Esophagus muscularis mucosa (tissue), 4 donors: Measurements from ENCODE around the gene ACP4. TPM values are rescaled to one million over a fixed set of nuclear protein-coding genes. Genes with fewer than 3 reads are reported as not detected.

Experiments used
- DNase-seq: peaks from one replicate; pipeline ENCODE4 v3.0.0-alpha.2; 2017; ENCODE audit errors: extremely low spot score
- H3K27ac ChIP-seq, 4 donors: fragments of 200-600 bp; sonication (generic); replicated peaks in 1 of 4; 1 replicate in 3 of 4; 2 replicates in 1 of 4; pipeline ENCODE4 v1.5.1; 2016 to 2019; ENCODE audit warnings: mild to moderate bottlenecking in 1 of 4
- H3K27me3 ChIP-seq, 4 donors: fragments of 200-600 bp; sonication (generic); one replicate each; pipeline versions ENCODE4 v1.5.1 to v1.6.0; 2016 to 2019
- H3K36me3 ChIP-seq, 4 donors: fragments of 200-600 bp; sonication (generic); one replicate each; pipeline ENCODE4 v1.5.1; 2016 to 2019
- H3K4me1 ChIP-seq, 4 donors: fragments of 200-600 bp; sonication (generic); one replicate each; pipeline ENCODE4 v1.5.1; 2016 to 2019
- H3K4me3 ChIP-seq, 4 donors: fragments of 200-600 bp; sonication (generic); 1 replicate in 2 of 4; 2 replicates in 2 of 4; pipeline ENCODE4 v1.5.1; 2016 to 2019; ENCODE audit warnings: mild to moderate bottlenecking in 4 of 4, moderate library complexity in 1 of 4
- H3K9me3 ChIP-seq, 4 donors: fragments of 200-600 bp; sonication (generic); 1 replicate in 3 of 4; 2 replicates in 1 of 4; pipeline ENCODE4 v1.5.1; 2016 to 2019
- CTCF ChIP-seq, 3 experiments: fragments of 200-600 bp in 2 of 3; fragments of 450-650 bp in 1 of 3; sonication (generic) in 2 of 3; IDR thresholded peaks; one replicate each; pipeline ENCODE4 v1.5.1; 2017 to 2019; ENCODE audit warnings: antibody characterized with exemption in 3 of 3, mild to moderate bottlenecking in 2 of 3, moderate library complexity in 1 of 3
- EP300 ChIP-seq: sonication (generic); formaldehyde crosslinking; IDR thresholded peaks from one replicate; pipeline ENCODE4 v1.6.1; 2017; ENCODE audit warnings: antibody characterized with exemption
- POLR2A ChIP-seq: fragments of 450-650 bp; IDR thresholded peaks from one replicate; pipeline ENCODE4 v1.6.1; 2017; ENCODE audit warnings: antibody characterized with exemption, moderate library complexity, mild to moderate bottlenecking, low read depth
- POLR2AphosphoS5 ChIP-seq, 2 donors: sonication (generic); formaldehyde crosslinking; IDR thresholded peaks; one replicate each; pipeline ENCODE4 v1.6.1; 2017; ENCODE audit warnings: antibody characterized with exemption in 2 of 2
- WGBS: methylation state at CpG from one replicate; pipeline ENCODE4 v1.1.5; 2018; 5-methylcytosine and 5-hydroxymethylcytosine counted together
- intact Hi-C: fragments of 100-400 bp; cut with DNase I; formaldehyde crosslinking; loops from one replicate; pipeline ENCODE4 v1.15.1; 2023
- total RNA-seq, 4 donors: library from RNA; depleted of rRNA; stranded (reverse); fragments of >200 nt; gene quantifications; one replicate each; pipeline versions ENCODE4 v1.1.0 to v1.2.1, GENCODE V29; 2016

The ACP4 gene
- total RNA-seq, 4 donors from 2014 or later, result not detected

- intact Hi-C loops, result no loop called here
- WGBS, result 85% methylated on average over 13 of the region's 13 CpGs
- TF ChIP-seq POLR2AphosphoS5 (IDR thresholded peaks at IDR 0.05), result no peak
- no peak for TF ChIP-seq CTCF (IDR thresholded peaks at IDR 0.05)
- no peak for TF ChIP-seq EP300
- Histone ChIP-seq H3K4me1 (no peaks in the 10 kb centered on the region), H3K27ac (no peak overlapping the region), H3K36me3 (peaks cover 1 to 20% (median 9%) of the 10 kb centered on the region in 4 donors), H3K27me3 (peaks cover 0 to 51% (median 0%) of the 10 kb centered on the region in 4 donors), H3K4me3 (no peak overlapping the region), H3K9me3 (no peaks in the 10 kb centered on the region)
- DNase-seq, result no peak
These were observed 2.3 kb downstream of the ACP4 start for GRCh38 chr19:50792272-50793250.

GRCh38 chr19:50793558-50794065 lies 3.4 kb downstream of the ACP4 start:
- H3K4me3 ChIP-seq, result no peak overlapping the region
- TF ChIP-seq EP300, result no peak
- TF ChIP-seq POLR2AphosphoS5 (IDR thresholded peaks at IDR 0.05), result no peak
- no peak for TF ChIP-seq CTCF (IDR thresholded peaks at IDR 0.05)
- TF ChIP-seq POLR2A, result no peak
- H3K9me3 ChIP-seq, result no peaks in the 10 kb centered on the region
- WGBS, result 78% methylated on average over 5 of the region's 11 CpGs
- peaks cover 11 to 31% (median 19%) of the 10 kb centered on the region in 4 donors for H3K36me3 ChIP-seq
- no peaks in the 10 kb centered on the region for H3K4me1 ChIP-seq
- peaks cover 0 to 44% (median 0%) of the 10 kb centered on the region in 4 donors for H3K27me3 ChIP-seq
- no peak for DNase-seq
- intact Hi-C loops, result no loop called here
- H3K27ac ChIP-seq, result no peak overlapping the region

- TF ChIP-seq POLR2A (no peak), CTCF (IDR thresholded peaks at IDR 0.05) (no peak), POLR2AphosphoS5 (IDR thresholded peaks at IDR 0.05) (no peak), EP300 (no peak)
- Histone ChIP-seq H3K27ac (no peak overlapping the region), H3K36me3 (peaks cover 11 to 38% (median 26%) of the 10 kb centered on the region in 4 donors), H3K9me3 (no peaks in the 10 kb centered on the region), H3K4me3 (no peak overlapping the region), H3K4me1 (no peaks in the 10 kb centered on the region), H3K27me3 (peaks cover 0 to 38% (median 0%) of the 10 kb centered on the region in 4 donors)
- DNase-seq, result no peak
- intact Hi-C loops, result no loop called here
- 36% methylated on average over 14 of the region's 16 CpGs for WGBS
These were observed 4.1 kb downstream of the ACP4 start for GRCh38 chr19:50794074-50794875.

DNA sequence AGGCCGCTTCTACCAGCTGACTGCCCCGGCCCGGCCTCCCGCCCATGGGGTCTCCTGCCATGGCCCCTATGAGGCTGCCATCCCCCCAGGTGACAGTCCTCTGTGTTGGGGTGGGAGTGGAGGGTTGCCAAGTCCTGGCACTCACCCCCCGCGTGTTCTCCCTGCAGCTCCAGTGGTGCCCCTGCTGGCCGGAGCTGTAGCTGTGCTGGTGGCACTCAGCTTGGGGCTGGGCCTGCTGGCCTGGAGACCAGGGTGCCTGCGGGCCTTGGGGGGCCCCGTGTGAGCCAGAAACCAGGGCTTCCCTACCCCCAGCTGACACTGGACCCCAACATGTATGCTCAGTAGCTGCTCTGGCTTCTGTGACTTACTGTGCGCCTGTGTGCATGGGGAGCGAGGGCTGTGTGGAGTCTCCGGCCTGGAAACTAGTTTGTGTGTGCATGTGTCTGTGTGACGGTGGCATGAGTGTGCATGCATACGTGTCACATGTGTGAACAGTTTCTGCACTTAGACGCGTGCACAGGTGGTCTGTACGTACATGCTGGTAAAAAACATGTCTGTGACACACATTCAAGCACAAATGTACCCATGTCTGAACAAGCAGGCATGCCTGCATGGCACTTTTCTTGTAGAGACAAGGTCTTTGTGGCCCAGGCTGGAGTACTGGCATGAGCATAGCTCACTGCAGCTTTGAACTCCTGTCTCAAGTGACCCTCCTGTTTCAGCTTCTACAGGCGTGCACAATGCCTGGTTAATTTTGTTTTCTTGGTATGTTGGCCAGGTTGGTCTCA lies 4.9 kb downstream of the ACP4 start:
- Histone ChIP-seq H3K4me3 (no peak overlapping the region), H3K27me3 (peaks cover 0 to 33% (median 0%) of the 10 kb centered on the region in 4 donors), H3K27ac (no peak overlapping the region), H3K9me3 (no peaks in the 10 kb centered on the region), H3K4me1 (no peaks in the 10 kb centered on the region), H3K36me3 (peaks cover 11 to 46% (median 34%) of the 10 kb centered on the region in 4 donors)
- DNase-seq, result no peak
- TF ChIP-seq EP300 (no peak), POLR2AphosphoS5 (IDR thresholded peaks at IDR 0.05) (no peak), POLR2A (no peak), CTCF (IDR thresholded peaks at IDR 0.05) (no peak)
- 38% methylated on average over 5 of the region's 18 CpGs for WGBS
- intact Hi-C loops, result no loop called here
